ENCODE measurements around the gene ADM2. TPM values are rescaled to one million over a fixed set of nuclear protein-coding genes. Genes with fewer than 3 reads are reported as not detected.

Gene ADM2
- polyA plus RNA-seq, 1 experiment: 3.1 TPM

DNA sequence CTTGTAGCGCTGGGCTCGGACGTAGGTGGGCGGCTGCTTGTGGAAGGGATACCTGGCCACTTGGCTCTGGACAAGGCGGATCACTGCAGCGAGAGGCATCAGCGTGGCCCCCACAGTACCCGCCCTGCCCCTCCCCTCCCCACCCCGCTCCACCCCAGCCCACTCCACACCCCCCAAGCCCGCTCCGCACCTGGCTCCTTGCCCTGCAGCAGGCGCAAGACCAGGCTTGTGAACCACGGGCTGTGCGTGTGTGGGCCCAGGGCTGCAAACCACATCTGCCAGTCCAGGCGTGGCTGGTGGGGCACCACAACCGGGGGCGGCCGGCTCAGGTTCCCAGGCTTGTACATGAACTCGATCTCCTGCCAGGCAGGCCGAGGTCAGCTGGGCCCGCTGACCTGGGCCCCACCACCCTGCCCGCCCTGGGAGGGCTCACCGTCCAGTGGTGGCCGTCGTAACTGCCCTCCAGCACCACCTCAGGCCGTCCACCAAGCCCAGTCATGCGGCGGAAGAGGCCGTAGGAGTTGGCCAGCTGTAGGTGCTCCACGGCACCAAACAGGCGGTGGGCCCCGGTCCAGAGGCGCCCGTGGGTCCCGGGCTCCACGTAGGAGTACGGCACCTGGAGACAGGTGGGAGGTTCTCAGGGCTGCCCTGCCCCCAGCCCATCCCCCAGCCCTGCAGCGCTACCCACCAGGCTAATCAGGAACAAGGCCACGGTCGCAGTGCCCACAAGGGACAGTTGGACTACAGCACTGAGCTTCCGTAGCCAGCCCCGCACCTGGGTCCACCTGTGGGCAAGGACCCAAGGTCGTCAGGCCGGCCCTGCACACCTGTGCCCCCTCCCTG is 23.2 kb downstream of the ADM2 start:
- TF ChIP-seq, protein P1, sequence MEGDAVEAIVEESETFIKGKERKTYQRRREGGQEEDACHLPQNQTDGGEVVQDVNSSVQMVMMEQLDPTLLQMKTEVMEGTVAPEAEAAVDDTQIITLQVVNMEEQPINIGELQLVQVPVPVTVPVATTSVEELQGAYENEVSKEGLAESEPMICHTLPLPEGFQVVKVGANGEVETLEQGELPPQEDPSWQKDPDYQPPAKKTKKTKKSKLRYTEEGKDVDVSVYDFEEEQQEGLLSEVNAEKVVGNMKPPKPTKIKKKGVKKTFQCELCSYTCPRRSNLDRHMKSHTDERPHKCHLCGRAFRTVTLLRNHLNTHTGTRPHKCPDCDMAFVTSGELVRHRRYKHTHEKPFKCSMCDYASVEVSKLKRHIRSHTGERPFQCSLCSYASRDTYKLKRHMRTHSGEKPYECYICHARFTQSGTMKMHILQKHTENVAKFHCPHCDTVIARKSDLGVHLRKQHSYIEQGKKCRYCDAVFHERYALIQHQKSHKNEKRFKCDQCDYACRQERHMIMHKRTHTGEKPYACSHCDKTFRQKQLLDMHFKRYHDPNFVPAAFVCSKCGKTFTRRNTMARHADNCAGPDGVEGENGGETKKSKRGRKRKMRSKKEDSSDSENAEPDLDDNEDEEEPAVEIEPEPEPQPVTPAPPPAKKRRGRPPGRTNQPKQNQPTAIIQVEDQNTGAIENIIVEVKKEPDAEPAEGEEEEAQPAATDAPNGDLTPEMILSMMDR (IDR thresholded peaks at IDR 0.05; ENCODE audit: low read depth, low read length): no peak
- POLR2A ChIA-PET: no interaction called here
- CTCF ChIA-PET: no interaction called here
- Histone ChIP-seq H3K9me3 (ENCODE audit: control insufficient read depth, insufficient read depth, low read length) (no peaks in the 10 kb centered on the region; the same call in 1 of the 2 replicates), H3K4me3 (ENCODE audit: low read depth, low read length) (no peak overlapping the region), H3K27ac (ENCODE audit: low read depth, low read length) (no peak overlapping the region), H3K27me3 (ENCODE audit: control insufficient read depth, insufficient read depth, low read length) (no peaks in the 10 kb centered on the region)
- DNase-seq (ENCODE audit: low read depth, low spot score): no peak

DNA sequence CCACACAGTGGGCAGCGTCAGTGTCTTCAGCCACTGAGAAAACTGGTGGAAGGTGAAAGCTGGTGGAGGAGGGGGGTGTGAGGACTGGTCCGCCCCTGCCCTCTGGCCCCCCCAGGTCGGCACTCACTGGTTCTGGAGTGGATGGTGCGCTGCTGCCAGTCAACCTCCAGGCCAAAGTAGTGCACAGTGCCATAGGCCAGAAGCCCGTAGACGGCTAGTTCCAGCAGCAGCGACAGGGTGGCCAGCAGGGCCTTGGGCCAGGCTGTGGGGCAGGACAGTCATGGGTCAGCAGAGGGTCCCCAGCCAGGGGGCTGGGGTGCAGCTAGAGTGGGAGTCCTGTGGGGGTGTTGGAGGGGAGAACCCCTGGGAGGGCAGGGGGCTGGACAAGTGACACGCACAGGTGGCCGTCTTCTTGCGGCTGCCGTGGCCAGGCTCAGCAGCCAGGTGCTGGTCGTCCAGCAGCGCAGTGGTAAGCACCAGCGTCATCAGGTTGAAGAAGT is 24.0 kb downstream of the ADM2 start:
- no peaks in the 10 kb centered on the region for H3K27me3 ChIP-seq (ENCODE audit: control insufficient read depth, insufficient read depth, low read length)
- no peak overlapping the region for H3K4me3 ChIP-seq (ENCODE audit: low read depth, low read length)
- no peak for DNase-seq (ENCODE audit: low read depth, low spot score)
- CTCF ChIA-PET: no interaction called here
- no peaks in the 10 kb centered on the region; the same call in 1 of the 2 replicates for H3K9me3 ChIP-seq (ENCODE audit: control insufficient read depth, insufficient read depth, low read length)
- POLR2A ChIA-PET: no interaction called here
- H3K27ac ChIP-seq (ENCODE audit: low read depth, low read length): no peak overlapping the region
- TF ChIP-seq, protein P1 (IDR thresholded peaks at IDR 0.05; ENCODE audit: low read depth, low read length): no peak

DNA sequence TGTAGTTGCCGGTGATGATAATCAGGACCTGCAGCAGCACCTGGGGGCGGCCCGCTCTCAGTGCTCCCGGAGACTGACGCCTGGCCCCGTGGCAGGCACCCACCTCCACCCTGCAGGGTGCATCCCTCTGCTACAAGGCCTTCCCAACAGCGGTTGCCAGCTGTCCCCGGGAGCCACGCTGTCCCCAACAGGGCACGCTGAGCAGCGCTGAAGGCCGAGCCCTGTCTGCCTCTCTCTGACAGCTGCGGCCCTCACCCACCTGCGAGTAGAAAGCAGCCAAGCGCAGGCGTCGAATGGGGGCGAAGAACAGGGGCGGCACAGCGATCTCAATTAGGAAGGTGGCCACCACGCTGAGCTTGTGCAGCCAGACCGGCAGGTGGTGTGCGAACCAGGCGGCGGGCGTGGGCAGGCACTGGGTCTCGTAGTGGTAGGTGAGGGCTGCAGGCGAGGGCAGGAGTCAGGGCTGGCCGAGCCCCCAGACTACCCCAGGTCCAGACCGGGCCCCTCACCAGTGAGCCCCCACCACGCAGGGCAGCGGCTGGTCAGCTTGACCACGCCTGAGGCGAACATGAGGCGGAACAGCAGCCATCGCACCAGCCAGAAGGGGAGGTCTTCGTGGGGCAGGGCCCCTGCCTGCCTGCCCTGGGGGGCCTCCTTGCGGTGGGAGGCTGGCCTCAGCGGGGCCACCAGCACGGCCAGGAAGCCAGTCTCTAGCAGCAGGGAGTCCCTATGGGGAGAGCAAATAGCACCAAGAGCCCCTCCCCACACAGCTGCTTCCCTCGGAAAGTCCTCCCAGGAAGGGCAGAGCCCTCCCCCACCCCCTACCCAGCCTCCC is 24.6 kb downstream of the ADM2 start:
- H3K27ac ChIP-seq (ENCODE audit: low read depth, low read length): no peak overlapping the region
- TF ChIP-seq, protein P1 (IDR thresholded peaks at IDR 0.05; ENCODE audit: low read depth, low read length): no peak
- CTCF ChIA-PET: interaction anchor here (0.6 kb wide), 1 partner anchor 8 kb away, joined by 3 read pairs; no protein-coding TSS in a partner anchor
- POLR2A ChIA-PET: interaction anchor here (0.6 kb wide), 1 partner anchor 48 kb away, joined by 3 read pairs; no protein-coding TSS in a partner anchor
- no peak for DNase-seq (ENCODE audit: low read depth, low spot score)
- peak overlapping the region; percentile 99 for H3K4me3 ChIP-seq (ENCODE audit: low read depth, low read length)
- H3K9me3 ChIP-seq (ENCODE audit: control insufficient read depth, insufficient read depth, low read length): no peaks in the 10 kb centered on the region; the same call in 1 of the 2 replicates
- H3K27me3 ChIP-seq (ENCODE audit: control insufficient read depth, insufficient read depth, low read length): no peaks in the 10 kb centered on the region

DNA sequence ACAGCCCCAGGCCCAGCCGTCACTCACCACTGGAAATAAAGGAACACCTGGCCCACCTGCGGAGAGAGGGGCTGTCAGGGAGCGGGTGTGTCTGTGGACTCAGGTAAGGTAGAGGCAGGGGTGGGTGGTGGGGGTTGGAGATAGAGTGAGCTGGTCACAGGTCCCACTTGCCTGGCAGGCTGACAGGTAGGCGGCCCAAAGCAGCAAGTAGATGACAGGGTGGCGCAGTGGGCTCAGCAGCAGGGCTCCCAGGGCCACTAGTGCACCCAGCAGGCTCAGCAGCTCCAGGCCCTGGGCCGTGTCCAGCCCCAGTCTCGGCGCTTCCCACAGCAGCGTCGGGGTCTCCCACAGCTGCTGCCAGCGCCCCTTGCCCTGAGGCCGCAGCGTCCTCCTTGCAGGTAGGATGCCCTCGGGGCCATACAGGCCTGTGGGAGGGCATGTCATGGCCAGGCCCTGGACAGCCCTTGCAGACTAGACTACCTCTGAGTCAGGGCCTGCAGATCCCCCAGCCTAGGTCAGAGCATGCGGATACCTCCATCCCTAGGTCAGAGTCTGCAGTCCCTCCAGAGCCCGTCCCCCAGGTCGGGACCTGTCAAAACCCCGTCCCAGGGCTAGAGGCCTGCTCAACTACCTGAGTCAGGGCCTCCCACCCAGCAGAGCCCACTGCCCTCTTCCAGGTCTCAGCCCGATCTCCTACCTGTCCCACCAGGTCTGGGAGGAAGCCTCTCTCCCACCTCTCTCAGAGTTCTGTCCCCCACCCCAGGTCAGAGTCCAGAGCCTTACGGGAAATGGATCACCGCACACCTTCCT is 25.5 kb downstream of the ADM2 start:
- peak overlapping the region; percentile 47 for H3K27ac ChIP-seq (ENCODE audit: low read depth, low read length)
- CTCF ChIA-PET: interaction anchor here (0.6 to 4.2 kb wide), 3 partner anchors 9 to 56 kb away, joined by 3 to 28 read pairs (median 7); partner anchors contain the start of genes SCO2 and SYCE3
- TF ChIP-seq, protein P1 (IDR thresholded peaks at IDR 0.05; ENCODE audit: low read depth, low read length): no peak
- H3K27me3 ChIP-seq (ENCODE audit: control insufficient read depth, insufficient read depth, low read length): no peaks in the 10 kb centered on the region
- no peak for DNase-seq (ENCODE audit: low read depth, low spot score)
- H3K4me3 ChIP-seq (ENCODE audit: low read depth, low read length): peak overlapping the region; percentile 99
- POLR2A ChIA-PET: interaction anchor here (1.0 to 1.9 kb wide), 2 partner anchors 19 to 76 kb away, joined by 11 to 29 read pairs; partner anchors contain the start of genes CHKB and SCO2
- H3K9me3 ChIP-seq (ENCODE audit: control insufficient read depth, insufficient read depth, low read length): no peaks in the 10 kb centered on the region; the same call in 1 of the 2 replicates
